ENCODE results near the gene TRAFD1. TPM values are rescaled to one million over a fixed set of nuclear protein-coding genes. Genes with fewer than 3 reads are reported as not detected.

Gene TRAFD1, protein sequence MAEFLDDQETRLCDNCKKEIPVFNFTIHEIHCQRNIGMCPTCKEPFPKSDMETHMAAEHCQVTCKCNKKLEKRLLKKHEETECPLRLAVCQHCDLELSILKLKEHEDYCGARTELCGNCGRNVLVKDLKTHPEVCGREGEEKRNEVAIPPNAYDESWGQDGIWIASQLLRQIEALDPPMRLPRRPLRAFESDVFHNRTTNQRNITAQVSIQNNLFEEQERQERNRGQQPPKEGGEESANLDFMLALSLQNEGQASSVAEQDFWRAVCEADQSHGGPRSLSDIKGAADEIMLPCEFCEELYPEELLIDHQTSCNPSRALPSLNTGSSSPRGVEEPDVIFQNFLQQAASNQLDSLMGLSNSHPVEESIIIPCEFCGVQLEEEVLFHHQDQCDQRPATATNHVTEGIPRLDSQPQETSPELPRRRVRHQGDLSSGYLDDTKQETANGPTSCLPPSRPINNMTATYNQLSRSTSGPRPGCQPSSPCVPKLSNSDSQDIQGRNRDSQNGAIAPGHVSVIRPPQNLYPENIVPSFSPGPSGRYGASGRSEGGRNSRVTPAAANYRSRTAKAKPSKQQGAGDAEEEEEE
- 10 to 100 TPM; 24.7 to 32.9 (median 27.4) TPM for total RNA-seq

DNA sequence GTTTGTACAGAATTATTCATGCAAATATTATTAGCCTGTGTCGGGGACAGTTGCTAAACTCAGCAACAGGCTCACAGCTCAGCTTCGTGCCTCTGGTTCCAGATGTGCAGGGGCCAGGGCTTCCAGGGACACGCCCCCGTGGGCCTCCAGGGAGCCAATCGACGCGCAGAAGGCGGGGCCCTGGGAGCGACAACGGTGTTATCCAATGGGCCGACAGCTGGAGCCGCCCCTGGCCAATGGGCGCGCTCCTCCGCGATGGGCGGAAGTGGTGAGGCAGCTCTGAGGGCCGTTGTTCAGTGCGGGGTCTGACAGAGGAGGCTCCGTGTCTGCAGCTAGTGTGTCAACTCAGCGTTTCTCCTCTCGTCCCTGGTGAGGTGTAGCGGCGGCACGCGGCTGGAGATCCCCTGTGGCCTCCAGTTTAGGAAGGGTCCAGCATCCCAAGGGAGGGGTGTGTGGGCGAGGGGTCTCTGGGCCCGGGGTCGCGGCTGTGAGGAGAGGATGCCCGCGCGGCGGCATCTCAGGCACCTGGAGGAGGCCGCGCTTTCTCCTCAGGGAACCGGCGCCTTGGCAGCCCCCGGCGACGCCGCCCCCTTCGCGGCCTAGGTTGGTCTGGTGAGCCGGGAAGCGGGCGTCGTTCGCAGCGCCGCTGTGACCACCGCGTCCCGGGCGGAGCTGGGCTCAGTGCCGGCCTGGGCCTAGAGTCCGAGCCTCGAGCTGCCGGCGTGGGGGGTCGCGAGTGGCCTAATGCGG is at the start of gene TRAFD1:
Gene TRAFD1 (plus strand): TSS at position 311 of the 750 bp plus-strand sequence. CDS start 4,963 bp downstream, outside the sequence.
- Histone ChIP-seq H3K27ac (peak within 1 kb of the TSS; percentile 53 to 97 (median 92)), H3K36me3 (no peaks in the 10 kb centered on the region), H3K27me3 (no peaks in the 10 kb centered on the region), H3K4me1 (peaks cover 0 to 68% (median 29%) of the 10 kb centered on the region in 4 donors), H3K4me3 (peak within 1 kb of the TSS; percentile 56 to 95 (median 86)), H3K9me3 (no peaks in the 10 kb centered on the region)
- DNase-seq (ENCODE audit: low spot score in 2 of 2), result peak; percentile 97
- TF ChIP-seq, protein P1, sequence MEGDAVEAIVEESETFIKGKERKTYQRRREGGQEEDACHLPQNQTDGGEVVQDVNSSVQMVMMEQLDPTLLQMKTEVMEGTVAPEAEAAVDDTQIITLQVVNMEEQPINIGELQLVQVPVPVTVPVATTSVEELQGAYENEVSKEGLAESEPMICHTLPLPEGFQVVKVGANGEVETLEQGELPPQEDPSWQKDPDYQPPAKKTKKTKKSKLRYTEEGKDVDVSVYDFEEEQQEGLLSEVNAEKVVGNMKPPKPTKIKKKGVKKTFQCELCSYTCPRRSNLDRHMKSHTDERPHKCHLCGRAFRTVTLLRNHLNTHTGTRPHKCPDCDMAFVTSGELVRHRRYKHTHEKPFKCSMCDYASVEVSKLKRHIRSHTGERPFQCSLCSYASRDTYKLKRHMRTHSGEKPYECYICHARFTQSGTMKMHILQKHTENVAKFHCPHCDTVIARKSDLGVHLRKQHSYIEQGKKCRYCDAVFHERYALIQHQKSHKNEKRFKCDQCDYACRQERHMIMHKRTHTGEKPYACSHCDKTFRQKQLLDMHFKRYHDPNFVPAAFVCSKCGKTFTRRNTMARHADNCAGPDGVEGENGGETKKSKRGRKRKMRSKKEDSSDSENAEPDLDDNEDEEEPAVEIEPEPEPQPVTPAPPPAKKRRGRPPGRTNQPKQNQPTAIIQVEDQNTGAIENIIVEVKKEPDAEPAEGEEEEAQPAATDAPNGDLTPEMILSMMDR (IDR thresholded peaks at IDR 0.05), result peak in 2 of 5 experiments; percentile 43 to 49
- peak; percentile 93 to 97 for TF ChIP-seq POLR2A (IDR thresholded peaks at IDR 0.05)
- peak; percentile 87 to 98 for TF ChIP-seq EP300 (IDR thresholded peaks at IDR 0.05)
- WGBS, 2 donors, result 0% methylated on average over 20 to 34 of the region's 63 CpGs

DNA sequence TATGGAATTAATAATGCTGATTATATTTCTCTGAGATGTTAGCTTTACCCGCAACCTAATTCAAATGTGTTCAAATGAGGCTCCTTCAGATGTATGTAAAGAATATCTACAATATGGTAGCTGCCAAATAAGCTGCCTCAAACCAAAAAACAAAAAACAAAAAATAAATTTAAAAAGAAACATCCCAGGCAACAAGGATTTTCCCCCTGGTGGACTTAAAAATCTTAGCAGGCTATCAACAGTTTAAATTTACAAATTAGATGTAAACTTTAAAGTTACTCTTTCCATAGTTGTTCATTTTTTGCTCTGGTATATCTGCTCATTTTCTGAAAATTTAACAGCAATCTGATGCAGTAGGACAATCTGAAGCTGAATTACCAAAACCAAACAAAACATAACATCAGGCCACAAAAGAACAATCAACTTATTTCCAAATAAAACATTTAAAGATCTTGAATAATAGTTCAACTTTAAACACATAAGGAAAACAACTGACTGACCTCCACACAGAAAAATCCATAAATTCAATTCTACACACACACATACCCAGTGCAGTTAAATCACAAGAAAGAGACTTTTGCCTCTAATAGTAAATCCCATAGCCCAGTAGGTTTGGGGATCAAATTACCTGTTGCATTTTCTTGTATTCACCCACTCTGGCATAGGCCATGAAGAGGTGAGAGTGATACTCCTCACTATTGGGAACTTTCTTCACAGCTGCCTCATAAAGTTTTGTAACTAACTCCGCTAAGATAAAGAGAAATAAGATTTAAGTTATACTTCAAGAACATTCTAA is 38.1 kb upstream of the TRAFD1 start:
- TF ChIP-seq, protein P1 (IDR thresholded peaks at IDR 0.05), result no peak
- TF ChIP-seq EP300 (IDR thresholded peaks at IDR 0.05) (no peak), POLR2A (IDR thresholded peaks at IDR 0.05) (no peak)
- DNase-seq (ENCODE audit: low spot score in 2 of 2), result no peak
- no peaks in the 10 kb centered on the region for H3K9me3 ChIP-seq
- peaks cover 0 to 8% (median 0%) of the 10 kb centered on the region in 4 donors for H3K4me1 ChIP-seq
- peaks cover 0 to 79% (median 18%) of the 10 kb centered on the region in 3 donors for H3K36me3 ChIP-seq
- H3K4me3 ChIP-seq, result no peak overlapping the region
- WGBS, 2 donors, result 92 to 97% methylated on average over 2 of the region's 2 CpGs
- no peaks in the 10 kb centered on the region for H3K27me3 ChIP-seq
- no peak overlapping the region for H3K27ac ChIP-seq

GRCh38 chr12:112087851-112088250 is 37.5 kb upstream of the TRAFD1 start:
- no peak for TF ChIP-seq EP300 (IDR thresholded peaks at IDR 0.05)
- Histone ChIP-seq H3K4me1 (peaks cover 0 to 8% (median 0%) of the 10 kb centered on the region in 4 donors), H3K4me3 (no peak overlapping the region), H3K27ac (no peak overlapping the region), H3K27me3 (no peaks in the 10 kb centered on the region), H3K9me3 (no peaks in the 10 kb centered on the region), H3K36me3 (peaks cover 0 to 80% (median 18%) of the 10 kb centered on the region in 3 donors)
- WGBS, 2 donors, result 95 to 100% methylated on average over 1 of the region's 1 CpG
- DNase-seq (ENCODE audit: low spot score in 2 of 2), result no peak

DNA sequence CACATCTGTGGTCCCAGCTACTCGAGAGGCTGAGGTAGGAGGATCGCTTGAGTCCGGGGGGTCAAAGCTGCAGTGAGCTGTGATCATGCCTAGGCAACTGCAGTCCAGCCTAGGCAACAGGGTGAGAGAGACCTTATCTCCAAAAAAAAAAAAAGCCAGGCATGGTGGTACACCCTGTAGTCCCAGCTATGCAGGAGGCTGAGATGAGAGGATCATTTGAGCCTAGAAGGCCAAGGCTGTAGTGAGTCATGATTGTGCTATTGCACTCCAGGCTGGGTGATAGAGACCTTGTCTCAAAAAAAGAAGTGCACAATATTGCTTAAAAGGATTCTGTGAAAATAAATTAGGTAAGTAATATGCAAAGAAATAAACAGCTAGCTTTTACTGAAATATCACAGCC is 33.8 kb upstream of the TRAFD1 start:
- H3K27me3 ChIP-seq, result no peaks in the 10 kb centered on the region
- WGBS, 2 donors, result 92 to 96% methylated on average over 3 of the region's 3 CpGs
- peaks cover 0 to 64% (median 7%) of the 10 kb centered on the region in 3 donors for H3K36me3 ChIP-seq
- TF ChIP-seq, protein P1 (IDR thresholded peaks at IDR 0.05), result no peak
- no peak for TF ChIP-seq POLR2A (IDR thresholded peaks at IDR 0.05)
- no peak for TF ChIP-seq EP300 (IDR thresholded peaks at IDR 0.05)
- H3K4me1 ChIP-seq, result peaks cover 0 to 20% (median 0%) of the 10 kb centered on the region in 4 donors
- no peak overlapping the region for H3K27ac ChIP-seq
- DNase-seq (ENCODE audit: low spot score in 2 of 2), result no peak
- no peaks in the 10 kb centered on the region for H3K9me3 ChIP-seq
- no peak overlapping the region for H3K4me3 ChIP-seq

- H3K9me3 ChIP-seq, result no peaks in the 10 kb centered on the region
- H3K36me3 ChIP-seq, result peaks cover 0 to 65% (median 0%) of the 10 kb centered on the region in 3 donors
- H3K4me3 ChIP-seq, result no peak overlapping the region
- no peak overlapping the region for H3K27ac ChIP-seq
- DNase-seq (ENCODE audit: low spot score in 2 of 2), result no peak
- no peaks in the 10 kb centered on the region for H3K27me3 ChIP-seq
- TF ChIP-seq POLR2A (IDR thresholded peaks at IDR 0.05) (no peak), EP300 (IDR thresholded peaks at IDR 0.05) (no peak)
- TF ChIP-seq, protein P1 (IDR thresholded peaks at IDR 0.05), result no peak
- H3K4me1 ChIP-seq, result peaks cover 0 to 16% (median 0%) of the 10 kb centered on the region in 4 donors
These were observed 29.3 kb upstream of the TRAFD1 start for GRCh38 chr12:112096070-112096469.
